ENCODE measurements around the gene SIL1.

GRCh38 chr5:138964647-138965201 is 233.4 kb downstream of the SIL1 start:
- TF ChIP-seq, protein P1, sequence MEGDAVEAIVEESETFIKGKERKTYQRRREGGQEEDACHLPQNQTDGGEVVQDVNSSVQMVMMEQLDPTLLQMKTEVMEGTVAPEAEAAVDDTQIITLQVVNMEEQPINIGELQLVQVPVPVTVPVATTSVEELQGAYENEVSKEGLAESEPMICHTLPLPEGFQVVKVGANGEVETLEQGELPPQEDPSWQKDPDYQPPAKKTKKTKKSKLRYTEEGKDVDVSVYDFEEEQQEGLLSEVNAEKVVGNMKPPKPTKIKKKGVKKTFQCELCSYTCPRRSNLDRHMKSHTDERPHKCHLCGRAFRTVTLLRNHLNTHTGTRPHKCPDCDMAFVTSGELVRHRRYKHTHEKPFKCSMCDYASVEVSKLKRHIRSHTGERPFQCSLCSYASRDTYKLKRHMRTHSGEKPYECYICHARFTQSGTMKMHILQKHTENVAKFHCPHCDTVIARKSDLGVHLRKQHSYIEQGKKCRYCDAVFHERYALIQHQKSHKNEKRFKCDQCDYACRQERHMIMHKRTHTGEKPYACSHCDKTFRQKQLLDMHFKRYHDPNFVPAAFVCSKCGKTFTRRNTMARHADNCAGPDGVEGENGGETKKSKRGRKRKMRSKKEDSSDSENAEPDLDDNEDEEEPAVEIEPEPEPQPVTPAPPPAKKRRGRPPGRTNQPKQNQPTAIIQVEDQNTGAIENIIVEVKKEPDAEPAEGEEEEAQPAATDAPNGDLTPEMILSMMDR (IDR thresholded peaks at IDR 0.05; ENCODE audit: low read length) = no peak
- TF ChIP-seq EZH2 (IDR thresholded peaks at IDR 0.05; ENCODE audit: borderline replicate concordance, low read length) = no peak

All from OCI-LY1 (cell line).